ENCODE results near the gene JAKMIP1.
"Not testable (repeated sequence)": the region's sequence is repeated elsewhere in the genome, so short reads cannot be mapped to it uniquely, and the experiment has no call there.

The JAKMIP1 gene

GRCh38 chr4:6150046-6150735, 50.2 kb downstream of the JAKMIP1 start:
- Histone ChIP-seq H3K36me3 (ENCODE audit: insufficient read depth, insufficient read length, low read length) (no peaks in the 10 kb centered on the region), H3K9me3 (ENCODE audit: insufficient read depth, low read length) (no peaks in the 10 kb centered on the region; the same call in 1 of the 2 replicates), H3K27me3 (ENCODE audit: insufficient read depth, insufficient read length) (no peaks in the 10 kb centered on the region), H3K4me3 (ENCODE audit: insufficient read length, low read depth) (no peak overlapping the region), H3K4me1 (ENCODE audit: insufficient read depth, insufficient read length) (peaks cover 7% of the 10 kb centered on the region), H3K9ac (ENCODE audit: insufficient read length, low read depth) (no peak overlapping the region)
- TF ChIP-seq SUZ12 (IDR thresholded peaks at IDR 0.05; ENCODE audit: extremely low read depth, insufficient read depth, insufficient read length) (no peak), YY1 (IDR thresholded peaks at IDR 0.05; ENCODE audit: insufficient read depth, insufficient read length) (no peak)
- no peak for DNase-seq (ENCODE audit: low read depth, low spot score)

- no peaks in the 10 kb centered on the region for H3K36me3 ChIP-seq (ENCODE audit: insufficient read depth, insufficient read length, low read length)
- H3K4me1 ChIP-seq (ENCODE audit: insufficient read depth, insufficient read length) = no peaks in the 10 kb centered on the region
- H3K9ac ChIP-seq (ENCODE audit: insufficient read length, low read depth) = no peak overlapping the region
- no peaks in the 10 kb centered on the region for H3K27me3 ChIP-seq (ENCODE audit: insufficient read depth, insufficient read length)
- peaks cover 14% of the 10 kb centered on the region for H3K9me3 ChIP-seq (ENCODE audit: insufficient read depth, low read length)
- no peak overlapping the region for H3K4me3 ChIP-seq (ENCODE audit: insufficient read length, low read depth)
- TF ChIP-seq SUZ12 (IDR thresholded peaks at IDR 0.05; ENCODE audit: extremely low read depth, insufficient read depth, insufficient read length) = no peak
- TF ChIP-seq YY1 (IDR thresholded peaks at IDR 0.05; ENCODE audit: insufficient read depth, insufficient read length) = no peak
- no peak for TF ChIP-seq ZNF274 (IDR thresholded peaks at IDR 0.05; ENCODE audit: low read depth, low read length)
- no peak for DNase-seq (ENCODE audit: low read depth, low spot score)
These were observed 51.7 kb downstream of the JAKMIP1 start for GRCh38 chr4:6148506-6149205.

DNA sequence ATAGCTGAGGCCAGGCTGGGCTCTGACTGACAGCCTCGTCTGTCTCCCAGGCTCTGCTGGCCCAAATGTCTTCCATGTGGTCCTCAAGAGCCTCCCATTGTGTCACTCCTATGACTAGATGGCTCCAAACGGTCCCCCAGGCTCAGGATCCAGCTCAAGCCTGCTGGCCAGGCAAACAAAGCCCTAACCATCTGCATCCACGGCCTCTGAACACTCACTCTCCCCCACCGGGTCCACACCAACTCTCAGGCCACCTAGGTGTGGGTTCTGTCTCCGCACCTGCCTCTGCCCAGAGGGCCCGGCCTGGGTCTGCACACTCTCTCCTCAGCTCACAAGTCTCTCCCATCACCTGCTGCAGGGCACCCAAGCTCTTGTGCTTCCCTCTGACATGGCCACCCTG, 52.9 kb downstream of the JAKMIP1 start:
- Histone ChIP-seq H3K27me3 (ENCODE audit: insufficient read depth, insufficient read length) (no peaks in the 10 kb centered on the region), H3K4me3 (ENCODE audit: insufficient read length, low read depth) (no peak overlapping the region), H3K9me3 (ENCODE audit: insufficient read depth, low read length) (peaks cover 14% of the 10 kb centered on the region), H3K36me3 (ENCODE audit: insufficient read depth, insufficient read length, low read length) (no peaks in the 10 kb centered on the region), H3K4me1 (ENCODE audit: insufficient read depth, insufficient read length) (no peaks in the 10 kb centered on the region), H3K9ac (ENCODE audit: insufficient read length, low read depth) (no peak overlapping the region)
- DNase-seq (ENCODE audit: low read depth, low spot score) = no peak
- no peak for TF ChIP-seq ZNF274 (IDR thresholded peaks at IDR 0.05; ENCODE audit: low read depth, low read length)
- TF ChIP-seq SUZ12 (IDR thresholded peaks at IDR 0.05; ENCODE audit: extremely low read depth, insufficient read depth, insufficient read length) = no peak
- no peak for TF ChIP-seq YY1 (IDR thresholded peaks at IDR 0.05; ENCODE audit: insufficient read depth, insufficient read length)

- no peak overlapping the region for H3K4me3 ChIP-seq (ENCODE audit: insufficient read length, low read depth)
- H3K9ac ChIP-seq (ENCODE audit: insufficient read length, low read depth) = no peak overlapping the region
- TF ChIP-seq SUZ12 (IDR thresholded peaks at IDR 0.05; ENCODE audit: extremely low read depth, insufficient read depth, insufficient read length) (no peak), ZNF274 (IDR thresholded peaks at IDR 0.05; ENCODE audit: low read depth, low read length) (no peak), YY1 (IDR thresholded peaks at IDR 0.05; ENCODE audit: insufficient read depth, insufficient read length) (no peak)
- H3K4me1 ChIP-seq (ENCODE audit: insufficient read depth, insufficient read length) = no peaks in the 10 kb centered on the region
- no peaks in the 10 kb centered on the region for H3K27me3 ChIP-seq (ENCODE audit: insufficient read depth, insufficient read length)
- H3K36me3 ChIP-seq (ENCODE audit: insufficient read depth, insufficient read length, low read length) = no peaks in the 10 kb centered on the region
- DNase-seq (ENCODE audit: low read depth, low spot score) = no peak
- peaks cover 14% of the 10 kb centered on the region for H3K9me3 ChIP-seq (ENCODE audit: insufficient read depth, low read length)
These were observed 56.7 kb downstream of the JAKMIP1 start for GRCh38 chr4:6143603-6144181.

GRCh38 chr4:6142935-6143602, 57.3 kb downstream of the JAKMIP1 start:
- H3K4me1 ChIP-seq (ENCODE audit: insufficient read depth, insufficient read length) = no peaks in the 10 kb centered on the region
- no peak overlapping the region for H3K9ac ChIP-seq (ENCODE audit: insufficient read length, low read depth)
- TF ChIP-seq SUZ12 (IDR thresholded peaks at IDR 0.05; ENCODE audit: extremely low read depth, insufficient read depth, insufficient read length) (no peak), ZNF274 (IDR thresholded peaks at IDR 0.05; ENCODE audit: low read depth, low read length) (no peak)
- no peak overlapping the region for H3K4me3 ChIP-seq (ENCODE audit: insufficient read length, low read depth)
- no peak for DNase-seq (ENCODE audit: low read depth, low spot score)
- H3K9me3 ChIP-seq (ENCODE audit: insufficient read depth, low read length) = peaks cover 14% of the 10 kb centered on the region
- no peaks in the 10 kb centered on the region for H3K36me3 ChIP-seq (ENCODE audit: insufficient read depth, insufficient read length, low read length)
- H3K27me3 ChIP-seq (ENCODE audit: insufficient read depth, insufficient read length) = no peaks in the 10 kb centered on the region

DNA sequence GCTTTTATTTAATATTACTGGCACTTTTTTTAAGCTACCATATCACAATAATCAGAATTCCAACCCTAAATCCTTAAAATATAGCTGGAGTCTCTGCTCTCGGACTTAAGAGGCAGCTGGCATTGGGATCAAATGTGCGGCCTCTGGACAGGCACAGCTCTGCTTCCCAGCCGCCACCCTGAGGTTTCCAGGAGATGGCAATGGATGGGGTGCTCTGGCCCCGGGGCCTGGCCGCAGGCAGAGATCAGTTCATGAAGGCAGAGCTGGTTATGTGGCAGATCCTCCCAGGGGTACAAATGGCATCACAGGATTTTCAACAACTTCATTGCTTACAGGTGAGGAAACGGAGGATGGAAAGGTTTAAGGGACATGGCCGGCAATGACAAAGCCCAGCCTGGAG, 57.8 kb downstream of the JAKMIP1 start:
- Histone ChIP-seq H3K4me3 (ENCODE audit: insufficient read length, low read depth) (no peak overlapping the region), H3K9ac (ENCODE audit: insufficient read length, low read depth) (no peak overlapping the region), H3K27me3 (ENCODE audit: insufficient read depth, insufficient read length) (no peaks in the 10 kb centered on the region), H3K4me1 (ENCODE audit: insufficient read depth, insufficient read length) (no peaks in the 10 kb centered on the region), H3K36me3 (ENCODE audit: insufficient read depth, insufficient read length, low read length) (no peaks in the 10 kb centered on the region), H3K9me3 (ENCODE audit: insufficient read depth, low read length) (peaks cover 14% of the 10 kb centered on the region)
- TF ChIP-seq ZNF274 (IDR thresholded peaks at IDR 0.05; ENCODE audit: low read depth, low read length) = no peak
- no peak for TF ChIP-seq YY1 (IDR thresholded peaks at IDR 0.05; ENCODE audit: insufficient read depth, insufficient read length)
- TF ChIP-seq SUZ12 (IDR thresholded peaks at IDR 0.05; ENCODE audit: extremely low read depth, insufficient read depth, insufficient read length) = no peak
- no peak for DNase-seq (ENCODE audit: low read depth, low spot score)

DNA sequence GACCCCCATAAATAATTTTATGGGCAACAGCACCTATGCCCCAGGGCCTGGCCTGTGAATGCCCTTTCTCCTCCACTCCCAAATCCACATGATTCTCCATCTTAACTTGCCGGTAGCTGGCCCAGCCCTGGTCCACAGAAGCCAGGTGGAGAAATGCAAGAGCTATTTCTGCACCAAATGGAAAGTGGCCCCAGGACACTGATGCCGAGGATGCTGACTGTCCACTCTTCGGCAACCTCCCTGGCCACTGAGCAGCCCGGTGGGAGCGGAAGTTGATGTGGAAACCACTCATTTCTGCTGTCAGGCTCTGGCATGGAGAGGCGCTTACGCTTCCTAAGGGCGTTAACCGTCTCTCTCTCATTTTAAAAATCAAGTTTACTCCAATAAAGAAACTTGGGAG, 58.8 kb downstream of the JAKMIP1 start:
- no peak for TF ChIP-seq SUZ12 (IDR thresholded peaks at IDR 0.05; ENCODE audit: extremely low read depth, insufficient read depth, insufficient read length)
- TF ChIP-seq YY1 (IDR thresholded peaks at IDR 0.05; ENCODE audit: insufficient read depth, insufficient read length) = no peak
- TF ChIP-seq ZNF274 (IDR thresholded peaks at IDR 0.05; ENCODE audit: low read depth, low read length) = no peak
- Histone ChIP-seq H3K4me3 (ENCODE audit: insufficient read length, low read depth) (no peak overlapping the region), H3K9me3 (ENCODE audit: insufficient read depth, low read length) (peaks cover 14% of the 10 kb centered on the region), H3K27me3 (ENCODE audit: insufficient read depth, insufficient read length) (no peaks in the 10 kb centered on the region), H3K36me3 (ENCODE audit: insufficient read depth, insufficient read length, low read length) (no peaks in the 10 kb centered on the region), H3K4me1 (ENCODE audit: insufficient read depth, insufficient read length) (peaks cover 3% of the 10 kb centered on the region), H3K9ac (ENCODE audit: insufficient read length, low read depth) (no peak overlapping the region)
- DNase-seq (ENCODE audit: low read depth, low spot score) = no peak

- not testable (repeated sequence) for H3K36me3 ChIP-seq (ENCODE audit: insufficient read depth, insufficient read length, low read length); H3K4me3 ChIP-seq (ENCODE audit: insufficient read length, low read depth); DNase-seq (ENCODE audit: low read depth, low spot score); H3K27me3 ChIP-seq (ENCODE audit: insufficient read depth, insufficient read length); H3K4me1 ChIP-seq (ENCODE audit: insufficient read depth, insufficient read length); H3K9ac ChIP-seq (ENCODE audit: insufficient read length, low read depth)
- H3K9me3 ChIP-seq (ENCODE audit: insufficient read depth, low read length) = peaks cover 14% of the 10 kb centered on the region
These were observed 59.3 kb downstream of the JAKMIP1 start for GRCh38 chr4:6141021-6141420.

Data from NT2/D1 (cell line).